ENCODE data around the gene ARPC4. TPM values are rescaled to one million over a fixed set of nuclear protein-coding genes. Genes with fewer than 3 reads are reported as not detected.
"Not testable (repeated sequence)": the region's sequence is repeated elsewhere in the genome, so short reads cannot be mapped to it uniquely, and the experiment has no call there.

ARPC4 gene
- total RNA-seq, 2 donors from 2014 or later: 69.0 to 89.6 TPM

GRCh38 chr3:9848860-9849259 is 56.0 kb downstream of the ARPC4 start:
- peak; percentile 38 to 64 for TF ChIP-seq CTCF (IDR thresholded peaks at IDR 0.05)
- not testable (repeated sequence) for H3K36me3 ChIP-seq; H3K9me3 ChIP-seq; DNase-seq (ENCODE audit: low spot score); H3K4me3 ChIP-seq; H3K27me3 ChIP-seq; H3K27ac ChIP-seq; H3K4me1 ChIP-seq

- H3K36me3 ChIP-seq; H3K4me1 ChIP-seq; H3K27me3 ChIP-seq; H3K27ac ChIP-seq; H3K9me3 ChIP-seq; DNase-seq (ENCODE audit: low spot score); H3K4me3 ChIP-seq: not testable (repeated sequence)
Measured at GRCh38 chr3:9851383-9851782, 58.5 kb downstream of the ARPC4 start.

- not testable (repeated sequence) for H3K27ac ChIP-seq; H3K9me3 ChIP-seq; DNase-seq (ENCODE audit: low spot score); H3K36me3 ChIP-seq; H3K4me1 ChIP-seq; H3K27me3 ChIP-seq; H3K4me3 ChIP-seq
Measured at GRCh38 chr3:9851926-9852325, 59.0 kb downstream of the ARPC4 start.

GRCh38 chr3:9852528-9852927 is 59.6 kb downstream of the ARPC4 start:
- Histone ChIP-seq H3K4me1 (no peaks in the 10 kb centered on the region), H3K9me3 (no peaks in the 10 kb centered on the region), H3K27ac (no peak overlapping the region), H3K36me3 (no peaks in the 10 kb centered on the region), H3K27me3 (no peaks in the 10 kb centered on the region), H3K4me3 (no peak overlapping the region)
- no peak for TF ChIP-seq CTCF (IDR thresholded peaks at IDR 0.05)
- DNase-seq (ENCODE audit: low spot score): no peak

- not testable (repeated sequence) for H3K4me3 ChIP-seq; H3K9me3 ChIP-seq; H3K27me3 ChIP-seq; DNase-seq (ENCODE audit: low spot score); H3K36me3 ChIP-seq; H3K4me1 ChIP-seq; H3K27ac ChIP-seq
Measured at GRCh38 chr3:9854291-9854940, 61.5 kb downstream of the ARPC4 start.

- Histone ChIP-seq H3K4me1 (no peaks in the 10 kb centered on the region), H3K27ac (no peak overlapping the region), H3K9me3 (no peaks in the 10 kb centered on the region), H3K4me3 (no peak overlapping the region), H3K36me3 (no peaks in the 10 kb centered on the region), H3K27me3 (no peaks in the 10 kb centered on the region)
- no peak for DNase-seq (ENCODE audit: low spot score)
- no peak for TF ChIP-seq CTCF (IDR thresholded peaks at IDR 0.05)
Measured at GRCh38 chr3:9855594-9855993, 62.7 kb downstream of the ARPC4 start.

Other genes with a start within 250 kb of the ARPC4 start
- gene LHFPL4, start 239.3 kb upstream of the ARPC4 start, total RNA-seq: not detected
- 10 to 100 TPM; 47.6 to 52.0 TPM for gene MTMR14, start 143.6 kb upstream of the ARPC4 start, total RNA-seq
- gene CPNE9, start 89.2 kb upstream of the ARPC4 start, total RNA-seq: not detected
- gene BRPF1, start 61.3 kb upstream of the ARPC4 start, total RNA-seq: 10 to 100 TPM in 1 of 2 donors, 1 to 10 TPM in 1; 8.8 to 15.3 TPM
- 10 to 100 TPM; 10.8 to 12.2 TPM for gene OGG1, start 43.1 kb upstream of the ARPC4 start, total RNA-seq
- 10 to 100 TPM; 16.4 to 40.2 TPM for gene CAMK1, start 23.1 kb upstream of the ARPC4 start, total RNA-seq
- 10 to 100 TPM; 43.6 to 57.3 TPM for gene TADA3, start 609 bp upstream of the ARPC4 start, total RNA-seq
- gene TTLL3, start 17.2 kb downstream of the ARPC4 start, total RNA-seq: 10 to 100 TPM; 12.2 to 13.1 TPM
- gene RPUSD3, start 50.9 kb downstream of the ARPC4 start, total RNA-seq: 10 to 100 TPM; 46.7 to 55.2 TPM
- 10 to 100 TPM in 1 of 2 donors, 1 to 10 TPM in 1; 1.3 to 17.1 TPM for gene CIDEC, start 87.2 kb downstream of the ARPC4 start, total RNA-seq
- 10 to 100 TPM; 39.8 to 44.8 TPM for gene JAGN1, start 97.5 kb downstream of the ARPC4 start, total RNA-seq
- 1 to 10 TPM in 1 of 2 donors, under 1 TPM in 1; 0.89 to 2.6 TPM for gene IL17RE, start 109.8 kb downstream of the ARPC4 start, total RNA-seq
- 10 to 100 TPM; 32.5 to 49.1 TPM for gene IL17RC, start 124.0 kb downstream of the ARPC4 start, total RNA-seq
- gene CRELD1, start 140.8 kb downstream of the ARPC4 start, total RNA-seq: 10 to 100 TPM; 63.9 to 79.0 TPM
- 1 to 10 TPM; 1.4 to 1.9 TPM for gene PRRT3, start 159.3 kb downstream of the ARPC4 start, total RNA-seq
- 100 to 1,000 TPM in 1 of 2 donors, 10 to 100 TPM in 1; 69.8 to 111 TPM for gene EMC3, start 193.8 kb downstream of the ARPC4 start, total RNA-seq
- gene FANCD2, start 233.4 kb downstream of the ARPC4 start, total RNA-seq: 1 to 10 TPM; 1.7 to 2.0 TPM